ENCODE data around the gene PCSK4.

The PCSK4 gene

GRCh38 chr19:1453525-1454364, 36.4 kb downstream of the PCSK4 start (continued):
- no peak for TF ChIP-seq ZNF565 (CRISPR knock-in tag; conservative IDR thresholded peaks at IDR 0.05; ENCODE audit: low read depth)
- no peak for TF ChIP-seq TOX (CRISPR knock-in tag; IDR thresholded peaks at IDR 0.05; ENCODE audit: borderline replicate concordance)
- TF ChIP-seq CREB5 (CRISPR knock-in tag; IDR thresholded peaks at IDR 0.05; ENCODE audit: low read depth), result no peak
- no peak for TF ChIP-seq RARB (CRISPR knock-in tag; IDR thresholded peaks at IDR 0.05)

GRCh38 chr19:1452802-1453524, 37.2 kb downstream of the PCSK4 start:
- ATAC-seq, result no peak

GRCh38 chr19:1451916-1452801, 38.0 kb downstream of the PCSK4 start:
- TF ChIP-seq ZNF565 (CRISPR knock-in tag; conservative IDR thresholded peaks at IDR 0.05; ENCODE audit: low read depth) (no peak), BACH2 (CRISPR knock-in tag; IDR thresholded peaks at IDR 0.05; ENCODE audit: borderline replicate concordance) (no peak), ZFP30 (CRISPR knock-in tag; IDR thresholded peaks at IDR 0.05) (no peak), POU6F1 (CRISPR knock-in tag; IDR thresholded peaks at IDR 0.05; ENCODE audit: borderline replicate concordance, low read depth) (no peak), ZC3H10 (CRISPR knock-in tag; IDR thresholded peaks at IDR 0.05) (no peak), TCF4 (CRISPR knock-in tag; IDR thresholded peaks at IDR 0.05; ENCODE audit: borderline replicate concordance) (no peak), CSDC2 (CRISPR knock-in tag; IDR thresholded peaks at IDR 0.05) (no peak), OSR1 (CRISPR knock-in tag; IDR thresholded peaks at IDR 0.05) (no peak), ARNTL (CRISPR knock-in tag; IDR thresholded peaks at IDR 0.05; ENCODE audit: borderline replicate concordance, low read depth) (no peak), CSRNP3 (CRISPR knock-in tag; IDR thresholded peaks at IDR 0.05) (no peak), TSHZ2 (CRISPR knock-in tag; IDR thresholded peaks at IDR 0.05) (no peak), RARB (CRISPR knock-in tag; IDR thresholded peaks at IDR 0.05) (no peak), CREB5 (CRISPR knock-in tag; IDR thresholded peaks at IDR 0.05; ENCODE audit: low read depth) (no peak), PPARA (CRISPR knock-in tag; IDR thresholded peaks at IDR 0.05; ENCODE audit: borderline replicate concordance) (no peak), ZNF8 (CRISPR knock-in tag; IDR thresholded peaks at IDR 0.05) (no peak)
- ATAC-seq, result no peak

More at GRCh38 chr19:1452802-1453524, 37.2 kb downstream of the PCSK4 start:
- no peak for TF ChIP-seq TSHZ2 (CRISPR knock-in tag; IDR thresholded peaks at IDR 0.05)
- TF ChIP-seq PPARA (CRISPR knock-in tag; IDR thresholded peaks at IDR 0.05; ENCODE audit: borderline replicate concordance), result no peak
- TF ChIP-seq ISL1 (CRISPR knock-in tag; IDR thresholded peaks at IDR 0.05), result no peak

All from SK-N-SH treated with all-trans-retinoic acid at 6 μM for 48 hours (cell line).